SU-DHL-6 (cell line): ENCODE results near the gene PCBP1.

ENCODE experiments used
- EZH2phosphoT487 ChIP-seq: fragments of 200-600 bp; sonication (generic), shearing (Covaris generic); conservative IDR thresholded peaks from 2 replicates; pipeline ENCODE4 v1.6.1; 2018; ENCODE audit warnings: mild to moderate bottlenecking, antibody characterized with exemption, low read length, moderate library complexity, mixed read lengths
- TF ChIP-seq, protein P1 (sequence below): fragments of 200-600 bp; sonication (generic); IDR thresholded peaks from one replicate; pipeline ENCODE4 v1.5.1; 2017; ENCODE audit warnings: antibody characterized with exemption, mild to moderate bottlenecking, low read length, moderate library complexity; ENCODE audit not compliant: insufficient read depth, poor library complexity, severe bottlenecking

DNA sequence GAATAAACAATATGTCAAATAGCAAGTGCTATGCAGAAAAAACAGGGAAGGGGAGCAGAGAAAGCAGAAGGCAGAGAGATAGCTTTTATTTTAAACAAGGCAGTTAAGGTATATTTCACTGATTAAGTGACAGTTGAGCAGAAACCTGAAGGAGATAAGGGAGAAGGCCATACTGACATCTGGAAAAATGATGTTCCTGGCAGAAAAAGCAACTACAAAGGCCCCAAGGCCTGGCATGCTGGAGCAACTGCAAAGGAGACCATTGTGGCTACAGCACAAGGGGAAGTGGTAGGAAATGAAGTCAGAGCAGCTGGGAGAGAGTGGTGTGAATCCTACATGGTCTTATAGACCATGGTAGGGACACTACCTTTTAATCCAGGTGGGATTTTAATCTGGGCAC is 8.9 kb upstream of the PCBP1 start:
- TF ChIP-seq EZH2phosphoT487, result no peak
- TF ChIP-seq, protein P1, sequence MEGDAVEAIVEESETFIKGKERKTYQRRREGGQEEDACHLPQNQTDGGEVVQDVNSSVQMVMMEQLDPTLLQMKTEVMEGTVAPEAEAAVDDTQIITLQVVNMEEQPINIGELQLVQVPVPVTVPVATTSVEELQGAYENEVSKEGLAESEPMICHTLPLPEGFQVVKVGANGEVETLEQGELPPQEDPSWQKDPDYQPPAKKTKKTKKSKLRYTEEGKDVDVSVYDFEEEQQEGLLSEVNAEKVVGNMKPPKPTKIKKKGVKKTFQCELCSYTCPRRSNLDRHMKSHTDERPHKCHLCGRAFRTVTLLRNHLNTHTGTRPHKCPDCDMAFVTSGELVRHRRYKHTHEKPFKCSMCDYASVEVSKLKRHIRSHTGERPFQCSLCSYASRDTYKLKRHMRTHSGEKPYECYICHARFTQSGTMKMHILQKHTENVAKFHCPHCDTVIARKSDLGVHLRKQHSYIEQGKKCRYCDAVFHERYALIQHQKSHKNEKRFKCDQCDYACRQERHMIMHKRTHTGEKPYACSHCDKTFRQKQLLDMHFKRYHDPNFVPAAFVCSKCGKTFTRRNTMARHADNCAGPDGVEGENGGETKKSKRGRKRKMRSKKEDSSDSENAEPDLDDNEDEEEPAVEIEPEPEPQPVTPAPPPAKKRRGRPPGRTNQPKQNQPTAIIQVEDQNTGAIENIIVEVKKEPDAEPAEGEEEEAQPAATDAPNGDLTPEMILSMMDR, result no peak
